A549 treated with Hydrocortisone at 1 μM for 4 hours (cell line): ENCODE measurements around the gene RS1. TPM values are rescaled to one million over a fixed set of nuclear protein-coding genes. Genes with fewer than 3 reads are reported as not detected.

ENCODE experiments used
- total RNA-seq: library from RNA; stranded (reverse); fragments of 200-300 nt; extraction: Qiagen RNA extraction; gene quantifications from 5 replicates; pipeline ENCODE4 v1.2.3, GENCODE V29; 2022

RS1 gene
- not detected in 5 replicates for total RNA-seq

DNA sequence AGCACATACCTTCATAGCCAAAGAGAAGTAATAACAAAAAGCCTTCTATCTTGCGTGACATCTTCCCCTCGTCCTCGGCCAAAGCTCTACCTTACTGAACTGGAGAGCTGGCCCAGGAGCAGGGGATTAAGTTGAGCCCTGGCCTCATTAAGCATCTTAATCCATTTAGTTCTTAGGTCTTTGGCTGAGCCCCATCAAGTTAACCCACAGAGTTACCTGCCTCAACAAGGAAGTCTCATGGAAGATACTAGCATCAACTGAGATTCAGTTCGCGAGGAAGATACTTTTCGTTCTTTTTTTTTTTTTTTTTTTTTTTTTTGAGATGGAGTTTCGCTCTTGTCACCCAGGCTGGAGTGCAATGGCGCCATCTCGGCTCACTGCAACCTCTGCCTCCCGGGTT lies at the start of gene RS1:
TSS of gene RS1 (minus strand) at position 101 of the 400 bp plus-strand sequence. CDS start at position 61, 40 bp downstream.

DNA sequence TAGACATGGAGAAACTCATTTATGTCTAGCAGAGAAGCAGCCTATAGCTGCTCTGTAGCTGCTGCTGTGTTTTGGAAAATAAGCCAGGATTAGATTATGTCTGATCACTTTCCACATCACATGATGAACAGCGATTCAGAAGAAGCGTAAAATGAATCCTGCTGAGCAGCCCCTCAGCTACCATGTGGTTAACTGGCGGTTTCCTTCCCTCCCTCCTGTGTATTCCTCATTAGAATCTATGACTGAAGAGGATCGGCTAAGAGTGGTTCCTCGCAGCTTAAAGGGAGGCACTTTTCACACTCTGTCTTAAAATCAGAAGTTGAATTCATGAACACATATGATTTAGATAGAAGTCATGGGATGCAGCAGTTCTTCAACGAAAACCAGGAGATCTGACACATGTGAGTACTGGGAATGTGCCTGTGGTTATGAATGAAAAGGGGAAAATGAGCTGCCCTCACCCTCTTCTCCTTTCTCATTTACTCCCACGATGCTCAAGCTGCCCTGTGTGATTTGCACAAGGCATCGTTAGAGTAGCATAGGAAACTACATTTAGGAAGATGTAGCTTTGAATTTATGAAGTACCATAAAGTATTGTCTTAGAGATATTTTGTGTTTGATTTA lies 35.6 kb upstream of the RS1 start, which contains the start of gene PPEF1:
TSS of gene PPEF1 (plus strand) at position 220 of the 624 bp plus-strand sequence. CDS start at position 356, 136 bp downstream.

Other genes with a start within 250 kb of the RS1 start
- 3.1 to 6.3 TPM (median 5.5 TPM) in 5 replicates for gene CDKL5, start 246.5 kb downstream of the RS1 start, total RNA-seq
- gene PPEF1, start 35.5 kb upstream of the RS1 start, total RNA-seq = 0.89 to 1.7 TPM (median 1.1 TPM) in 5 replicates